H9 (cell line): ENCODE measurements around the gene TPD52L1. TPM values are rescaled to one million over a fixed set of nuclear protein-coding genes. Genes with fewer than 3 reads are reported as not detected.

Source experiments
- DNase-seq: peaks from one replicate; pipeline ENCODE4 v3.0.0-alpha.2; 2017
- H2AFZ ChIP-seq: one replicate; pipeline ENCODE4 v1.6.1; 2013; ENCODE audit warnings: mild to moderate bottlenecking, low read length, control low read depth, moderate library complexity
- H2AK5ac ChIP-seq: 2 replicates; pipeline ENCODE4 v1.6.1; 2013; ENCODE audit warnings: low read length, control low read depth, mixed read lengths; ENCODE audit not compliant: insufficient read length
- H2BK120ac ChIP-seq: one replicate; pipeline ENCODE4 v1.6.1; 2013; ENCODE audit warnings: low read depth, mild to moderate bottlenecking, low read length, control low read depth, inconsistent platforms; ENCODE audit not compliant: poor library complexity, severe bottlenecking
- H2BK12ac ChIP-seq: 2 replicates; pipeline ENCODE4 v1.6.1; 2013; ENCODE audit warnings: low read length, control low read depth, mixed read lengths, low read depth; ENCODE audit not compliant: insufficient read length
- H2BK15ac ChIP-seq: 2 replicates; pipeline ENCODE4 v1.6.1; 2013; ENCODE audit warnings: low read depth, low read length, control low read depth
- H2BK20ac ChIP-seq: one replicate; pipeline ENCODE4 v1.6.1; 2013; ENCODE audit warnings: low read depth, mild to moderate bottlenecking, low read length, control low read depth, inconsistent platforms; ENCODE audit not compliant: poor library complexity, severe bottlenecking
- H2BK5ac ChIP-seq: 2 replicates; pipeline ENCODE4 v1.6.1; 2013; ENCODE audit warnings: low read length, control low read depth, mixed read lengths; ENCODE audit not compliant: insufficient read length
- H3K14ac ChIP-seq: 2 replicates; pipeline ENCODE4 v1.6.1; 2013; ENCODE audit warnings: low read length, control low read depth; ENCODE audit not compliant: insufficient read depth
- H3K18ac ChIP-seq: 2 replicates; pipeline ENCODE4 v1.6.1; 2013; ENCODE audit warnings: low read depth, mild to moderate bottlenecking, mixed read lengths, low read length, control low read depth; ENCODE audit not compliant: insufficient read length
- H3K23ac ChIP-seq: 2 replicates; pipeline ENCODE4 v1.6.1; 2013; ENCODE audit warnings: low read length, control low read depth, mixed read lengths, low read depth; ENCODE audit not compliant: insufficient read length
- H3K23me2 ChIP-seq: 2 replicates; pipeline ENCODE4 v1.6.1; 2013; ENCODE audit warnings: low read depth, mild to moderate bottlenecking, mixed read lengths, low read length, control low read depth; ENCODE audit not compliant: insufficient read length, poor library complexity, severe bottlenecking
- H3K27ac ChIP-seq: 2 replicates; pipeline ENCODE4 v1.5.1; 2013; ENCODE audit warnings: low read length, control low read depth, mixed read lengths, low read depth; ENCODE audit not compliant: insufficient read length
- H3K27me3 ChIP-seq: 2 replicates; pipeline ENCODE4 v1.6.1; 2013; ENCODE audit warnings: low read length, control low read depth, inconsistent platforms; ENCODE audit not compliant: insufficient read depth
- H3K4ac ChIP-seq: 2 replicates; pipeline ENCODE4 v1.6.1; 2013; ENCODE audit warnings: low read depth, mild to moderate bottlenecking, control low read depth, inconsistent platforms, low read length, moderate library complexity
- H3K4me1 ChIP-seq: 2 replicates; pipeline ENCODE4 v1.6.1; 2013; ENCODE audit warnings: low read length, control low read depth, inconsistent platforms; ENCODE audit not compliant: insufficient read depth
- H3K4me2 ChIP-seq: 2 replicates; pipeline ENCODE4 v1.6.1; 2013; ENCODE audit warnings: low read length, control low read depth, mixed read lengths; ENCODE audit not compliant: insufficient read length, insufficient read depth
- H3K56ac ChIP-seq: 2 replicates; pipeline ENCODE4 v1.6.1; 2013; ENCODE audit warnings: low read depth, mild to moderate bottlenecking, mixed read lengths, low read length, control low read depth; ENCODE audit not compliant: insufficient read length
- H3K79me1 ChIP-seq: 2 replicates; pipeline ENCODE4 v1.6.1; 2013; ENCODE audit warnings: low read depth, mild to moderate bottlenecking, moderate library complexity, low read length, control low read depth, inconsistent platforms; ENCODE audit not compliant: insufficient read depth, poor library complexity, severe bottlenecking
- H3K79me2 ChIP-seq: 2 replicates; pipeline ENCODE4 v1.6.1; 2013; ENCODE audit warnings: low read length, control low read depth, inconsistent platforms; ENCODE audit not compliant: insufficient read depth
- H3K9ac ChIP-seq: 2 replicates; pipeline ENCODE4 v1.6.1; 2013; ENCODE audit warnings: low read length, control low read depth, mixed read lengths; ENCODE audit not compliant: insufficient read length; ENCODE audit errors: extremely low read depth
- H3K9me3 ChIP-seq: one replicate; pipeline ENCODE4 v1.6.1; 2013; ENCODE audit warnings: low read depth, low read length, inconsistent platforms; ENCODE audit not compliant: control insufficient read depth
- H3T11ph ChIP-seq: one replicate; pipeline ENCODE4 v1.6.1; 2013; ENCODE audit warnings: mild to moderate bottlenecking, low read length, control low read depth, inconsistent platforms
- H4K20me1 ChIP-seq: one replicate; pipeline ENCODE4 v1.6.1; 2013; ENCODE audit not compliant: control insufficient read depth, insufficient read length, insufficient read depth
- H4K5ac ChIP-seq: 2 replicates; pipeline ENCODE4 v1.6.1; 2013; ENCODE audit warnings: low read depth, mild to moderate bottlenecking, mixed read lengths, low read length, control low read depth; ENCODE audit not compliant: insufficient read length
- H4K8ac ChIP-seq: replicated peaks from 2 replicates; pipeline ENCODE4 v1.6.1; 2013; ENCODE audit warnings: low read length, control low read depth, mixed read lengths, low read depth; ENCODE audit not compliant: insufficient read length
- H4K91ac ChIP-seq: 2 replicates; pipeline ENCODE4 v1.6.1; 2013; ENCODE audit warnings: low read depth, mild to moderate bottlenecking, moderate library complexity, mixed read lengths, low read length, control low read depth; ENCODE audit not compliant: insufficient read length
- H3K27ac Mint-ChIP-seq, 3 experiments: 2 replicates in 2 of 3; 3 replicates in 1 of 3; pipeline ENCODE4 v1.8.0; 2020 to 2021; ENCODE audit warnings: mixed read lengths in 3 of 3, mild to moderate bottlenecking in 1 of 3, moderate library complexity in 1 of 3
- H3K27me3 Mint-ChIP-seq: 2 replicates; pipeline ENCODE4 v1.8.0; 2021; ENCODE audit warnings: low read depth, mild to moderate bottlenecking, moderate library complexity, mixed read lengths
- H3K36me3 Mint-ChIP-seq, 3 experiments: 2 replicates in 2 of 3; 3 replicates in 1 of 3; pipeline ENCODE4 v1.8.0; 2020 to 2021; ENCODE audit warnings: low read depth in 3 of 3, mixed read lengths in 3 of 3; ENCODE audit not compliant: insufficient read depth in 1 of 3
- H3K4me1 Mint-ChIP-seq, 2 experiments: 2 replicates each; pipeline ENCODE4 v1.8.0; 2020; ENCODE audit warnings: mixed read lengths in 2 of 2
- H3K4me3 Mint-ChIP-seq, 2 experiments: 2 replicates in 1 of 2; 3 replicates in 1 of 2; pipeline ENCODE4 v1.8.0; 2020 to 2021; ENCODE audit warnings: mild to moderate bottlenecking in 2 of 2, mixed read lengths in 2 of 2, moderate library complexity in 1 of 2
- H3K9me3 Mint-ChIP-seq, 2 experiments: 2 replicates in 1 of 2; 3 replicates in 1 of 2; pipeline ENCODE4 v1.8.0; 2020; ENCODE audit warnings: mild to moderate bottlenecking in 2 of 2, mixed read lengths in 2 of 2, moderate library complexity in 1 of 2
- WGBS: extraction: QIAGEN DNeasy Blood & Tissue Kit; methylation state at CpG from one replicate; pipeline ENCODE4 v1.1.7; 2013; ENCODE audit warnings: missing lambda C conversion rate, low lambda C conversion rate, mixed read lengths; ENCODE audit not compliant: insufficient read length; ENCODE audit errors: extremely low coverage; 5-methylcytosine and 5-hydroxymethylcytosine counted together
- total RNA-seq: library from RNA; stranded (reverse); gene quantifications from 2 replicates; pipeline ENCODE4 v1.2.1, GENCODE V29; 2021
- TF ChIP-seq, protein P1 (sequence below): fragments of 200-600 bp; sonication (generic); conservative IDR thresholded peaks from 3 replicates; pipeline ENCODE4 v1.8.0; 2021; ENCODE audit warnings: antibody characterized with exemption, mild to moderate bottlenecking

TPD52L1 gene
- total RNA-seq, 1 experiment from 2014 or later: 6.6 TPM

DNA sequence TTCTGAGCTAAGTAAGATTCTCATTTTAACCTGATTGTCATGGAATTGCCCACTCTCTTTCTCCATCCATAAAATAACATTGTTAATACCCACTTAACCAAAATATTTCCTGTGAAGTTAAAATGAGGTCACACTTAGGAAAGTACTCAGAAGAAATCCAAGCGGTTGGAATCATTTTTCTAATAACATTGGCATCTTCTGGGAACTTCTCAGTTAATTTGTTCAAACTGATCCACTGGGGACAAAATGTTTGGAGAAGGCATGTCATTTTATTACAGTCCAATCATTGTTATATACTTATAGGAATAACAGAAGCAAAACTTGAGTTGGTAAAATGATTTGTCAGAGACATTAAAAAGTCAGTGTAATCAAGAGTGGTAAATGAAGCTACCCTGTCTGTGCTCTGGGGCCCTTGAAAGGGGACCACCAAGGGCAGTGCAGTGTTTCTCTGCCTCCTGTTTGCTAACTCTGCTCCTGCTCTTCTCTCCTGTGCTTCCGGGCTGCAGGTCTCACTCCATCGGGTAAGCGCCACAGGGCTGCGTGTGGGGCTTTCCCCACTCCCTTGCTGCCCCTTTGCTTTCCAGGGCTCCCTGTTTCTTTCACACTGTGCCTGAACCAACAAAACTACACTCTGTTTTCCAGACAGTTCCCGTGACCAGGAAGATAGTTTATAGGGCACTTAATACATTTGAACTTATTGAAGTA lies 98.1 kb downstream of the TPD52L1 start:
- Histone ChIP-seq H2BK20ac (no peak overlapping the region), H3K27ac (no peak overlapping the region), H3T11ph (no peak overlapping the region), H2BK12ac (no peak overlapping the region), H3K79me1 (no peaks in the 10 kb centered on the region), H3K4me2 (no peak overlapping the region), H2AFZ (no peak overlapping the region), H4K5ac (no peak overlapping the region), H3K23ac (no peak overlapping the region), H4K91ac (no peak overlapping the region), H4K8ac (no peak overlapping the region), H3K4me1 (no peaks in the 10 kb centered on the region), H3K27me3 (no peaks in the 10 kb centered on the region), H3K56ac (no peak overlapping the region), H4K20me1 (no peaks in the 10 kb centered on the region), H3K18ac (no peak overlapping the region), H3K14ac (0 out of 2 replicates have a peak overlapping the region, but pooled peaks have one; percentile 31), H3K9ac (no peak overlapping the region), H3K79me2 (no peaks in the 10 kb centered on the region), H3K4ac (no peak overlapping the region), H3K9me3 (no peaks in the 10 kb centered on the region), H2AK5ac (no peak overlapping the region), H2BK5ac (no peak overlapping the region), H2BK15ac (no peak overlapping the region), H3K23me2 (no peaks in the 10 kb centered on the region), H2BK120ac (no peak overlapping the region)
- no CpG with 5 or more reads among the region's 6 CpGs for WGBS
- no peaks in the 10 kb centered on the region for H3K27me3 Mint-ChIP-seq
- DNase-seq: no peak
- no peaks in the 10 kb centered on the region for H3K36me3 Mint-ChIP-seq
- H3K9me3 Mint-ChIP-seq: no peaks in the 10 kb centered on the region
- H3K4me1 Mint-ChIP-seq: peaks cover 4% of the 10 kb centered on the region in 2 experiments
- TF ChIP-seq, protein P1, sequence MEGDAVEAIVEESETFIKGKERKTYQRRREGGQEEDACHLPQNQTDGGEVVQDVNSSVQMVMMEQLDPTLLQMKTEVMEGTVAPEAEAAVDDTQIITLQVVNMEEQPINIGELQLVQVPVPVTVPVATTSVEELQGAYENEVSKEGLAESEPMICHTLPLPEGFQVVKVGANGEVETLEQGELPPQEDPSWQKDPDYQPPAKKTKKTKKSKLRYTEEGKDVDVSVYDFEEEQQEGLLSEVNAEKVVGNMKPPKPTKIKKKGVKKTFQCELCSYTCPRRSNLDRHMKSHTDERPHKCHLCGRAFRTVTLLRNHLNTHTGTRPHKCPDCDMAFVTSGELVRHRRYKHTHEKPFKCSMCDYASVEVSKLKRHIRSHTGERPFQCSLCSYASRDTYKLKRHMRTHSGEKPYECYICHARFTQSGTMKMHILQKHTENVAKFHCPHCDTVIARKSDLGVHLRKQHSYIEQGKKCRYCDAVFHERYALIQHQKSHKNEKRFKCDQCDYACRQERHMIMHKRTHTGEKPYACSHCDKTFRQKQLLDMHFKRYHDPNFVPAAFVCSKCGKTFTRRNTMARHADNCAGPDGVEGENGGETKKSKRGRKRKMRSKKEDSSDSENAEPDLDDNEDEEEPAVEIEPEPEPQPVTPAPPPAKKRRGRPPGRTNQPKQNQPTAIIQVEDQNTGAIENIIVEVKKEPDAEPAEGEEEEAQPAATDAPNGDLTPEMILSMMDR: no peak
- peak overlapping the region in 2 of 3 experiments; percentile 38 to 80; a peak in 4 of 7 replicates for H3K27ac Mint-ChIP-seq
- H3K4me3 Mint-ChIP-seq: no peak overlapping the region
